OCI-LY7 (cell line): Measurements from ENCODE around the gene GNMT. TPM values are rescaled to one million over a fixed set of nuclear protein-coding genes. Genes with fewer than 3 reads are reported as not detected.

Experiments used
- BruUV-seq: library from RNA; stranded (reverse); fragments of 400-500 nt; replicated peaks from 2 replicates; lab custom pipeline; 2021; lab: Mats Ljungman, UMichigan
- CTCF ChIA-PET: fragments of 300-600 bp; sonication (Branson Sonifier 250); formaldehyde crosslinking; loops from one replicate; lab custom pipeline; 2022; ENCODE audit warnings: antibody characterized with exemption; ENCODE audit not compliant: unreplicated experiment; lab: Charles Lee
- POLR2A ChIA-PET: fragments of 300-600 bp; sonication (Branson Sonifier 250); formaldehyde crosslinking; loops from one replicate; lab custom pipeline; 2022; ENCODE audit warnings: antibody characterized with exemption; lab: Charles Lee
- DNase-seq: peaks from one replicate; pipeline ENCODE4 v3.0.0-alpha.2; 2015; ENCODE audit warnings: low spot score
- H2AFZ ChIP-seq: fragments of 200-600 bp; sonication (generic), shearing (Covaris generic); 2 replicates; pipeline ENCODE4 v1.6.1; 2014; ENCODE audit warnings: mild to moderate bottlenecking, antibody characterized with exemption, low read length, moderate library complexity
- H3K27ac ChIP-seq: fragments of 200-600 bp; sonication (generic); 2 replicates; pipeline ENCODE4 v1.5.1; 2014; ENCODE audit warnings: mixed run types, low read depth, mild to moderate bottlenecking, moderate library complexity, low read length, inconsistent platforms; ENCODE audit not compliant: poor library complexity, severe bottlenecking
- H3K36me3 ChIP-seq: fragments of 200-600 bp; sonication (generic); 2 replicates; pipeline ENCODE4 v1.6.1; 2014; ENCODE audit warnings: mild to moderate bottlenecking, antibody characterized with exemption, low read length, moderate library complexity, mixed read lengths; ENCODE audit not compliant: insufficient read depth
- H3K4me1 ChIP-seq: fragments of 200-600 bp; sonication (generic); 2 replicates; pipeline ENCODE4 v1.5.1; 2014; ENCODE audit warnings: mild to moderate bottlenecking, low read length; ENCODE audit not compliant: insufficient read depth, poor library complexity, severe bottlenecking
- H3K4me2 ChIP-seq: fragments of 200-600 bp; sonication (generic); 2 replicates; pipeline ENCODE4 v1.6.1; 2014; ENCODE audit warnings: mild to moderate bottlenecking, low read length
- H3K4me3 ChIP-seq: fragments of 200-600 bp; sonication (generic); 2 replicates; pipeline ENCODE4 v1.5.1; 2014; ENCODE audit warnings: mild to moderate bottlenecking, low read depth, low read length; ENCODE audit not compliant: poor library complexity, severe bottlenecking
- H3K79me2 ChIP-seq: fragments of 200-600 bp; sonication (generic); 2 replicates; pipeline ENCODE4 v1.6.1; 2016; ENCODE audit warnings: low read depth, mild to moderate bottlenecking, low read length, moderate library complexity, mixed read lengths; ENCODE audit not compliant: insufficient read depth
- H3K9me2 ChIP-seq: fragments of 200-600 bp; sonication (generic); 2 replicates; pipeline ENCODE4 v1.6.1; 2016; ENCODE audit warnings: mild to moderate bottlenecking, low read length, mixed read lengths; ENCODE audit not compliant: insufficient read depth
- H3K9me3 ChIP-seq: fragments of 200-600 bp; sonication (generic); 2 replicates; pipeline ENCODE4 v1.6.1; 2014; ENCODE audit warnings: mild to moderate bottlenecking, mixed run types, low read length, mixed read lengths
- H4K20me1 ChIP-seq: fragments of 200-600 bp; sonication (generic); 2 replicates; pipeline ENCODE4 v1.6.1; 2014; ENCODE audit warnings: mild to moderate bottlenecking, antibody characterized with exemption, low read length, moderate library complexity, mixed read lengths; ENCODE audit not compliant: insufficient read depth
- CTCF ChIP-seq: fragments of 200-600 bp; sonication (generic); conservative IDR thresholded peaks from 2 replicates; pipeline ENCODE4 v1.5.1; 2014; ENCODE audit warnings: mild to moderate bottlenecking, antibody characterized with exemption, low read length, moderate library complexity, mixed read lengths
- EZH2phosphoT487 ChIP-seq: fragments of 200-600 bp; sonication (generic); IDR thresholded peaks from 2 replicates; pipeline ENCODE4 v1.6.1; 2018; ENCODE audit warnings: low read depth, borderline replicate concordance, mild to moderate bottlenecking, mixed run types, antibody characterized with exemption, low read length, moderate library complexity, mixed read lengths
- intact Hi-C: fragments of 100-400 bp; cut with micrococcal nuclease; formaldehyde crosslinking; loops from one replicate; pipeline ENCODE4 v1.10.0; 2022; ENCODE audit not compliant: unreplicated experiment
- total RNA-seq, 2 experiments: library from RNA; depleted of rRNA in 1 of 2; stranded (reverse); fragments of >200 nt in 1 of 2; shearing (Covaris generic) in 1 of 2; gene quantifications; 2 replicates each; pipeline ENCODE4 v1.2.3, GENCODE V29; 2014 to 2022

GNMT gene
- total RNA-seq, 2 experiments from 2014 or later, result 1.7 TPM

- POLR2A ChIA-PET, result interaction anchor here (0.5 kb wide), 1 partner anchor 219 kb away, joined by 3 read pairs; no protein-coding TSS in a partner anchor
- no peaks in the 10 kb centered on the region for H3K9me3 ChIP-seq
- TF ChIP-seq CTCF (no peak), EZH2phosphoT487 (no peak)
- no peak overlapping the region for H3K27ac ChIP-seq
- DNase-seq, result no peak
- H2AFZ ChIP-seq, result no peak overlapping the region
- H3K36me3 ChIP-seq, result peaks cover 53% of the 10 kb centered on the region
- no TSS peak for BruUV-seq
- intact Hi-C loops, result no loop called here
- CTCF ChIA-PET, result no interaction called here
- no peaks in the 10 kb centered on the region for H3K9me2 ChIP-seq
- no peak overlapping the region for H3K4me2 ChIP-seq
- H3K79me2 ChIP-seq, result no peaks in the 10 kb centered on the region
- H4K20me1 ChIP-seq, result no peaks in the 10 kb centered on the region
- peaks cover 6% of the 10 kb centered on the region for H3K4me1 ChIP-seq
- no peak overlapping the region for H3K4me3 ChIP-seq
Measured at GRCh38 chr6:43005844-43006243, 45.3 kb downstream of the GNMT start.

- Histone ChIP-seq H4K20me1 (no peaks in the 10 kb centered on the region), H2AFZ (no peak overlapping the region), H3K36me3 (peaks cover 57% of the 10 kb centered on the region), H3K4me2 (no peak overlapping the region), H3K4me1 (peaks cover 6% of the 10 kb centered on the region), H3K9me3 (no peaks in the 10 kb centered on the region), H3K27ac (no peak overlapping the region), H3K4me3 (no peak overlapping the region), H3K79me2 (no peaks in the 10 kb centered on the region), H3K9me2 (no peaks in the 10 kb centered on the region)
- TF ChIP-seq EZH2phosphoT487, result no peak
- no peak for TF ChIP-seq CTCF
- POLR2A ChIA-PET, result interaction anchor here (0.6 kb wide), 1 partner anchor 105 kb away, joined by 3 read pairs; no protein-coding TSS in a partner anchor
- no peak for DNase-seq
- intact Hi-C loops, result no loop called here
- CTCF ChIA-PET, result no interaction called here
- no TSS peak for BruUV-seq
Measured at GRCh38 chr6:43006251-43006650, 45.7 kb downstream of the GNMT start.

- BruUV-seq, result no TSS peak
- ChIA-PET POLR2A (interaction anchor here (0.6 kb wide), 2 partner anchors 8 to 104 kb away, joined by 3 to 4 read pairs; no protein-coding TSS in a partner anchor), CTCF (no interaction called here)
Measured at GRCh38 chr6:43007126-43007525, 46.6 kb downstream of the GNMT start.

More at GRCh38 chr6:43007126-43007525, 46.6 kb downstream of the GNMT start:
- Histone ChIP-seq H3K4me2 (no peak overlapping the region), H2AFZ (no peak overlapping the region), H3K9me2 (no peaks in the 10 kb centered on the region), H3K4me3 (no peak overlapping the region), H3K4me1 (peaks cover 8% of the 10 kb centered on the region), H3K27ac (no peak overlapping the region), H4K20me1 (no peaks in the 10 kb centered on the region), H3K36me3 (peaks cover 66% of the 10 kb centered on the region), H3K9me3 (no peaks in the 10 kb centered on the region), H3K79me2 (no peaks in the 10 kb centered on the region)
- TF ChIP-seq CTCF (no peak), EZH2phosphoT487 (no peak)
- intact Hi-C loops, result no loop called here
- no peak for DNase-seq
